Ovary (tissue), 9 donors: ENCODE measurements around the gene CLPSL1. TPM values are rescaled to one million over a fixed set of nuclear protein-coding genes. Genes with fewer than 3 reads are reported as not detected.

Experiments
- DNase-seq, 5 donors: peaks; one replicate each; pipeline ENCODE4 v3.0.0-alpha.2; 2019 to 2020
- H3K27ac ChIP-seq, 2 donors: fragments of 200-600 bp; one replicate each; pipeline versions ENCODE4 v1.5.1 to v1.8.0; 2019 to 2022
- H3K27me3 ChIP-seq: fragments of 200-600 bp; one replicate; pipeline ENCODE4 v1.8.0; 2022
- H3K36me3 ChIP-seq: fragments of 200-600 bp; sonication (generic); one replicate; pipeline ENCODE4 v1.5.1; 2019
- H3K4me1 ChIP-seq: one replicate; pipeline ENCODE4 v1.8.1; 2013; ENCODE audit warnings: mild to moderate bottlenecking, moderate library complexity; ENCODE audit not compliant: insufficient read depth
- H3K4me3 ChIP-seq: fragments of 200-600 bp; sonication (generic); one replicate; pipeline ENCODE4 v1.5.1; 2017
- H3K9me3 ChIP-seq, 2 donors: fragments of 200-600 bp in 1 of 2; sonication (generic) in 1 of 2; one replicate each; pipeline versions ENCODE4 v1.5.1 to v1.8.1; 2013 to 2019; ENCODE audit warnings: mild to moderate bottlenecking in 1 of 2, moderate library complexity in 1 of 2
- EP300 ChIP-seq: sonication (generic); formaldehyde crosslinking; IDR thresholded peaks from one replicate; pipeline ENCODE4 v1.6.1; 2017; ENCODE audit warnings: antibody characterized with exemption
- POLR2A ChIP-seq: fragments of 450-650 bp; IDR thresholded peaks from one replicate; pipeline ENCODE4 v1.6.1; 2017; ENCODE audit warnings: antibody characterized with exemption, mild to moderate bottlenecking, moderate library complexity
- WGBS, 3 donors: extraction: QIAGEN DNeasy Blood & Tissue Kit in 1 of 3; methylation state at CpG; one replicate each; pipeline versions ENCODE4 v1.1.5 to v1.1.7; 2013 to 2017; 5-methylcytosine and 5-hydroxymethylcytosine counted together
- intact Hi-C, 4 donors: fragments of 100-400 bp; cut with DNase I; formaldehyde crosslinking; loops; one replicate each; pipeline versions ENCODE4 v1.11.0 to v1.15.1; 2022 to 2023
- polyA plus RNA-seq, 2 donors: library from polyadenylated mRNA; stranded (reverse); fragments of 200-250 nt in 1 of 2; fragments of 350-450 nt in 1 of 2; fragmentation: Illumina TruSeq in 1 of 2; extraction: RNeasy Lipid Tissue Mini Kit (QIAGEN cat#74804) in 1 of 2; gene quantifications; one replicate each; pipeline ENCODE4 v1.2.3, GENCODE V29; 2013 to 2014
- total RNA-seq, 7 donors: library from RNA; depleted of rRNA in 2 of 7; stranded (reverse); fragments of >200 nt in 2 of 7; fragmentation: NEBNext Ultra II Directional in 3 of 7; extraction: Animal tissue kit (Norgen Biotek cat#: 25700) in 3 of 7; gene quantifications; one replicate each; pipeline versions ENCODE4 v1.1.0 to v1.2.4, GENCODE V29; 2016 to 2023
- TF ChIP-seq, protein P1 (sequence below), 3 donors: fragments of 450-650 bp in 2 of 3; fragments of 200-600 bp in 1 of 3; IDR thresholded peaks; one replicate each; pipeline versions ENCODE4 v1.5.1 to v1.8.0; 2016 to 2022; ENCODE audit warnings: antibody characterized with exemption in 3 of 3, mild to moderate bottlenecking in 1 of 3
- donor health status: DM: no; HTN: no; CAD: no; lungs with moderate emphysema.
- donor health status: DM: no; HTN: no; CAD: no.
- donor health status: Bipolar disorder and iron deficiency.
- donor health status: DM: yes; HTN: yes; CAD: no.
- donor health status: DM: no; HTN: no; CAD: no.
- donor health status: DM: yes; HTN: yes; CAD: no.

The CLPSL1 gene
- total and polyA plus RNA-seq, 9 donors: not detected

- intact Hi-C loops: no loop called here
- H3K4me3 ChIP-seq: no peak overlapping the region
Measured at GRCh38 chr6:35824552-35825192, 43.9 kb downstream of the CLPSL1 start.

GRCh38 chr6:35829306-35829705 lies 48.5 kb downstream of the CLPSL1 start:
- 87 to 92% (median 89%) methylated on average over 5 of the region's 5 CpGs for WGBS, 3 donors

More at GRCh38 chr6:35824552-35825192, 43.9 kb downstream of the CLPSL1 start:
- Histone ChIP-seq H3K4me1 (no peaks in the 10 kb centered on the region), H3K27me3 (no peaks in the 10 kb centered on the region), H3K9me3 (no peaks in the 10 kb centered on the region), H3K36me3 (no peaks in the 10 kb centered on the region), H3K27ac (no peak overlapping the region)
- no peak for DNase-seq
- TF ChIP-seq, protein P1, sequence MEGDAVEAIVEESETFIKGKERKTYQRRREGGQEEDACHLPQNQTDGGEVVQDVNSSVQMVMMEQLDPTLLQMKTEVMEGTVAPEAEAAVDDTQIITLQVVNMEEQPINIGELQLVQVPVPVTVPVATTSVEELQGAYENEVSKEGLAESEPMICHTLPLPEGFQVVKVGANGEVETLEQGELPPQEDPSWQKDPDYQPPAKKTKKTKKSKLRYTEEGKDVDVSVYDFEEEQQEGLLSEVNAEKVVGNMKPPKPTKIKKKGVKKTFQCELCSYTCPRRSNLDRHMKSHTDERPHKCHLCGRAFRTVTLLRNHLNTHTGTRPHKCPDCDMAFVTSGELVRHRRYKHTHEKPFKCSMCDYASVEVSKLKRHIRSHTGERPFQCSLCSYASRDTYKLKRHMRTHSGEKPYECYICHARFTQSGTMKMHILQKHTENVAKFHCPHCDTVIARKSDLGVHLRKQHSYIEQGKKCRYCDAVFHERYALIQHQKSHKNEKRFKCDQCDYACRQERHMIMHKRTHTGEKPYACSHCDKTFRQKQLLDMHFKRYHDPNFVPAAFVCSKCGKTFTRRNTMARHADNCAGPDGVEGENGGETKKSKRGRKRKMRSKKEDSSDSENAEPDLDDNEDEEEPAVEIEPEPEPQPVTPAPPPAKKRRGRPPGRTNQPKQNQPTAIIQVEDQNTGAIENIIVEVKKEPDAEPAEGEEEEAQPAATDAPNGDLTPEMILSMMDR (IDR thresholded peaks at IDR 0.05): no peak
- TF ChIP-seq POLR2A (no peak), EP300 (no peak)
- WGBS, 3 donors: 83 to 87% (median 84%) methylated on average over 5 of the region's 5 CpGs

GRCh38 chr6:35831257-35832007 lies 50.6 kb downstream of the CLPSL1 start:
- DNase-seq: no peak
- Histone ChIP-seq H3K4me3 (no peak overlapping the region), H3K4me1 (no peaks in the 10 kb centered on the region), H3K36me3 (no peaks in the 10 kb centered on the region), H3K9me3 (no peaks in the 10 kb centered on the region), H3K27ac (no peak overlapping the region), H3K27me3 (no peaks in the 10 kb centered on the region)
- TF ChIP-seq POLR2A (no peak), EP300 (no peak)
- TF ChIP-seq, protein P1 (IDR thresholded peaks at IDR 0.05): no peak
- WGBS, 3 donors: 90 to 93% (median 92%) methylated on average over 5 of the region's 5 CpGs
- intact Hi-C loops: no loop called here

More at GRCh38 chr6:35829306-35829705, 48.5 kb downstream of the CLPSL1 start:
- Histone ChIP-seq H3K36me3 (no peaks in the 10 kb centered on the region), H3K27ac (no peak overlapping the region), H3K9me3 (no peaks in the 10 kb centered on the region), H3K4me1 (no peaks in the 10 kb centered on the region), H3K4me3 (no peak overlapping the region), H3K27me3 (no peaks in the 10 kb centered on the region)
- intact Hi-C loops: no loop called here
- no peak for TF ChIP-seq POLR2A
- TF ChIP-seq, protein P1 (IDR thresholded peaks at IDR 0.05): no peak
- TF ChIP-seq EP300: no peak
- no peak for DNase-seq

DNA sequence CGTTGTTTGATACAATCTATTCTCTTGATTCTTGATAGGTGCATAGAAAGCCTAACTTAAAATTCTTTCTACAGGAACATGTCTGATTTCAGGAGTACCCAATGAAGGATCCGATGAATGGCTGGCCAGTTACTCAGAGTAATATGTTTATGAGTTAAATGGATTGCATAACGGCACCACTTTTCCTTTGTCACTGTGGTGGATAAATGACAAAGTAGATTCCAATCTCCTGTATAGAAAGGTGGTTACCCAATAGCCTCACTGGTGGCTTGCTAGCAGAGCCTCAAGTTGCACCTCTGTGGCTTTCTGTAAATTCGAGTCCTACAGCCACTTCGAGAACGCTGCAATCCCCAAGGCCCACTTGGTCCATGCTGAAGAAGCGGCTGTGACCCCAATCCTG lies 52.7 kb downstream of the CLPSL1 start:
- WGBS, 3 donors: 84 to 91% (median 87%) methylated on average over 7 of the region's 7 CpGs
- intact Hi-C loops: no loop called here
- DNase-seq: no peak
- Histone ChIP-seq H3K27ac (no peak overlapping the region), H3K4me1 (no peaks in the 10 kb centered on the region), H3K4me3 (no peak overlapping the region), H3K36me3 (no peaks in the 10 kb centered on the region), H3K9me3 (no peaks in the 10 kb centered on the region), H3K27me3 (no peaks in the 10 kb centered on the region)
- TF ChIP-seq EP300 (no peak), POLR2A (no peak)
- TF ChIP-seq, protein P1 (IDR thresholded peaks at IDR 0.05): no peak

Other genes starting within 250 kb of the CLPSL1 start
- 100 to 1,000 TPM in 5 of 7 donors, 10 to 100 TPM in 2; 36.2 to 231 (median 142) TPM for gene FKBP5, start 92.1 kb upstream of the CLPSL1 start, total RNA-seq
- gene FKBP5, start 92.1 kb upstream of the CLPSL1 start, polyA plus RNA-seq: 100 to 1,000 TPM in 1 of 2 donors, 10 to 100 TPM in 1; 69.2 to 166 TPM
- gene ARMC12, start 44.0 kb upstream of the CLPSL1 start, total RNA-seq: 1 to 10 TPM in 4 of 7 donors, under 1 TPM in 3; 0.34 to 1.9 (median 1.0) TPM
- gene ARMC12, start 44.0 kb upstream of the CLPSL1 start, polyA plus RNA-seq: 1 to 10 TPM in 1 of 2 donors, under 1 TPM in 1; 0.97 to 1.3 TPM
- gene CLPSL2, start 4.4 kb upstream of the CLPSL1 start, total RNA-seq: not detected
- gene CLPSL2, start 4.4 kb upstream of the CLPSL1 start, polyA plus RNA-seq: not detected
- gene CLPS, start 16.3 kb downstream of the CLPSL1 start, total RNA-seq: 10 to 100 TPM in 2 of 7 donors, 1 to 10 TPM in 1, not detected in 4; 3.1 to 16.0 (median 10.2) TPM
- gene CLPS, start 16.3 kb downstream of the CLPSL1 start, polyA plus RNA-seq: not detected
- not detected for gene LHFPL5, start 24.3 kb downstream of the CLPSL1 start, total RNA-seq
- not detected for gene LHFPL5, start 24.3 kb downstream of the CLPSL1 start, polyA plus RNA-seq
- 10 to 100 TPM; 21.1 to 28.4 (median 23.5) TPM for gene SRPK1, start 140.1 kb downstream of the CLPSL1 start, total RNA-seq
- 10 to 100 TPM in 1 of 2 donors, 1 to 10 TPM in 1; 7.3 to 18.5 TPM for gene SRPK1, start 140.1 kb downstream of the CLPSL1 start, polyA plus RNA-seq
- under 1 TPM in 3 of 7 donors, not detected in 4; 0.10 to 0.17 (median 0.12) TPM for gene SLC26A8, start 243.6 kb downstream of the CLPSL1 start, total RNA-seq
- under 1 TPM; 0.07 to 0.10 TPM for gene SLC26A8, start 243.6 kb downstream of the CLPSL1 start, polyA plus RNA-seq
- gene MAPK14, start 246.8 kb downstream of the CLPSL1 start, total RNA-seq: 10 to 100 TPM; 28.1 to 58.8 (median 37.1) TPM
- 10 to 100 TPM; 18.6 to 54.4 TPM for gene MAPK14, start 246.8 kb downstream of the CLPSL1 start, polyA plus RNA-seq